Measurements from ENCODE around the gene TAGLN. TPM values are rescaled to one million over a fixed set of nuclear protein-coding genes. Genes with fewer than 3 reads are reported as not detected.
"Not testable (repeated sequence)": the region's sequence is repeated elsewhere in the genome, so short reads cannot be mapped to it uniquely, and the experiment has no call there.

TAGLN gene
- total and polyA plus RNA-seq, 2 donors = 2,727 to 17,163 TPM

DNA sequence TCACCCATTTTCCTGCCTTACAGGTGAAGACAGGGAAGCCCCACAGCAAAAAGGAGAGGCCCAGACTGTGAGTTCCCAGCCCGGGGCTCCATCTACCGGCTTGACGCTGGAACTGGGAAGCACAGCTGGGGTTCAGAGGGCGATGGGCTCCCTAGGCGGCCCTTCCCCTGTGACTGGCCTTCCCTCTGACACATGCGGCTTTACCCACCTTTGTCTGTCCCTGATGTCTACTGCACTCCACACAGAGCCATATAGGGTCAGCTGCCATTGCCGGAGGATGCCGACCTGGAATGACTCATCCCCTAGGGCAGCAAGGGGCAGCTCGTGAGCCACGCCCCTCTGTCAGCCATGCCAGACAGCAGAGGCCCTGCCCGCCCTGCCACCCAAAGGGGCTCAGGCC is 7.7 kb downstream of the TAGLN start:
- H3K36me3 ChIP-seq (ENCODE audit: insufficient read depth); H3K4me3 ChIP-seq (ENCODE audit: low read depth, low read length); H3K27ac ChIP-seq (ENCODE audit: low read depth); H3K4me1 ChIP-seq (ENCODE audit: insufficient read depth); DNase-seq (ENCODE audit: extremely low spot score): not testable (repeated sequence)
- WGBS = 79% methylated on average over 6 of the region's 11 CpGs

GRCh38 chr11:117207481-117207880 is 8.3 kb downstream of the TAGLN start:
- WGBS = 87% methylated on average over 5 of the region's 5 CpGs
- not testable (repeated sequence) for H3K36me3 ChIP-seq (ENCODE audit: insufficient read depth); H3K4me3 ChIP-seq (ENCODE audit: low read depth, low read length); H3K27ac ChIP-seq (ENCODE audit: low read depth); H3K4me1 ChIP-seq (ENCODE audit: insufficient read depth); DNase-seq (ENCODE audit: extremely low spot score)

- not testable (repeated sequence) for H3K36me3 ChIP-seq (ENCODE audit: insufficient read depth); H3K4me3 ChIP-seq (ENCODE audit: low read depth, low read length); DNase-seq (ENCODE audit: extremely low spot score); H3K27ac ChIP-seq (ENCODE audit: low read depth); H3K4me1 ChIP-seq (ENCODE audit: insufficient read depth)
- WGBS = 78% methylated on average over 9 of the region's 13 CpGs
Observed at GRCh38 chr11:117208710-117209109, 9.5 kb downstream of the TAGLN start.

- not testable (repeated sequence) for H3K4me1 ChIP-seq (ENCODE audit: insufficient read depth); DNase-seq (ENCODE audit: extremely low spot score); H3K4me3 ChIP-seq (ENCODE audit: low read depth, low read length); H3K27ac ChIP-seq (ENCODE audit: low read depth); H3K36me3 ChIP-seq (ENCODE audit: insufficient read depth)
- 86% methylated on average over 7 of the region's 8 CpGs for WGBS
Observed at GRCh38 chr11:117209351-117210125, 10.4 kb downstream of the TAGLN start.

DNA sequence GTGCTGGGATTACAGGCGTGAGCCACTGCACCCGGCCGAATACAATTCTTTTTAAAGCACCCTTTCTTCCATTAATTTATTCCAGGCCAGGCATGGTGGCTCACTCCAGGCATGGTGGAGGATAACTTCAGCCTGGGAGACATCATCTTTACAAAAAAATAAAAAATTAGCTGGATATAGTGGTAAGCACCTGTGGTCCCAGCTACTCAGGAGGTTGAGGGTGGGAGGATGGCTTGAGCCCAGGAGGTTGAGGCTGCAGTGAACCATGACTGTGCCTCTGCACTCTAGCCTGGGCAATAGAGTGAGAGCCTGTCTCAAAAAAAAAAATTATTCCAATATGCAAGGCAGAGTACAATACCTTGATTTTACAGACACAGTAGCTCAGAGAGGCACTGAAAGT is 11.4 kb downstream of the TAGLN start:
- no peak for DNase-seq (ENCODE audit: extremely low spot score)
- Histone ChIP-seq H3K4me1 (ENCODE audit: insufficient read depth) (no peaks in the 10 kb centered on the region), H3K27ac (ENCODE audit: low read depth) (no peak overlapping the region), H3K4me3 (ENCODE audit: low read depth, low read length) (no peak overlapping the region), H3K36me3 (ENCODE audit: insufficient read depth) (no peaks in the 10 kb centered on the region)
- WGBS = 92% methylated on average over 3 of the region's 3 CpGs

GRCh38 chr11:117212697-117213355 is 13.7 kb downstream of the TAGLN start:
- 93% methylated on average over 11 of the region's 11 CpGs for WGBS
- DNase-seq (ENCODE audit: extremely low spot score) = no peak
- H3K27ac ChIP-seq (ENCODE audit: low read depth) = no peak overlapping the region
- H3K36me3 ChIP-seq (ENCODE audit: insufficient read depth) = no peaks in the 10 kb centered on the region
- no peaks in the 10 kb centered on the region for H3K4me1 ChIP-seq (ENCODE audit: insufficient read depth)
- no peak overlapping the region for H3K4me3 ChIP-seq (ENCODE audit: low read depth, low read length)

GRCh38 chr11:117214404-117215110 is 15.4 kb downstream of the TAGLN start:
- Histone ChIP-seq H3K27ac (ENCODE audit: low read depth) (no peak overlapping the region), H3K4me3 (ENCODE audit: low read depth, low read length) (no peak overlapping the region), H3K4me1 (ENCODE audit: insufficient read depth) (no peaks in the 10 kb centered on the region), H3K36me3 (ENCODE audit: insufficient read depth) (no peaks in the 10 kb centered on the region)
- DNase-seq (ENCODE audit: extremely low spot score) = no peak
- WGBS = 85% methylated on average over 7 of the region's 7 CpGs

DNA sequence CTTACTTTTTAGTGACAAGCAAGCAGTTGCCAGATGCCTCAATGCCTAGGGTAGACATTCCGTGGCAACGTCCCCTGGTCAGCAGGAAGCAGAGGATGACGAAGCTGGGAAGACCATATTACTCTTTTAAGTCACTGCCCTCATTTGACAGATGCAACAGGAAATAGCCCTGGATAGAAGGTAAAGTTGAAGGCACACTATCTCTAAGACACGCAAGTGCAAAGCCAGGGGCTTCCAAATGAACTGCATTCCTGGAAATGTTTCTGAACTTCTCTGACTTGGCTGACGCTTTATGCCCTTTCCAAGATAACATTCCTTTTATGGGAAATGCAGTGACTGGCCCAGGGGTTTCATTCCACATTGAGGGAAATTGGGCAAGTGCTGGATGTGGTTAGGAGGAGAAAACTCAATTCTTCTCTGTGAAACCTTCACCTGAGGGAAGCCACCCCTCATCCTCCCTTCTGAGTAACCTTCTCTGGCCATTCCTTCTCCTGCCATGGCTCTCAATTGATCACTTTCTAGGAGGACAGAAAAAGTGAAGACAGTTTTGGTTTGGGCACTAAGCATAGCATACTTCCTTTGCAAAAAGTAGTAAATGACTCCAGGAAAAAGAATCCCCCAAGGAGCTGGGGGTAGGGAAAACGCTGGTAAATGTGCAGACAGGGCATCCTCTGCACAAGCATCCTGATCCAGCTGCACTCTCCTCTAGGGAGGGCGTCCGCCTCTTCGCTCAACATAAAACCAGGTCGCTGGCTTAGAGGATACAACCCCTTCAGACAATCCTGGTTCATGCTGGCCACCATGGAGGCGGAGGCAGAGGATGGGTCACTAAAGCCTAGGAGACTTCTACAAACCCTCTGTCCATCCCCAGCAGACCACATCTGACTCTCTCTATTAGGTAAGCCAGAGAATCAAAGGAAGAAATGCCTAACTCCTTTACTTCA is 18.2 kb downstream of the TAGLN start:
- peak overlapping the region; percentile 77 for H3K27ac ChIP-seq (ENCODE audit: low read depth)
- 42% methylated on average over 11 of the region's 11 CpGs for WGBS
- no peaks in the 10 kb centered on the region for H3K36me3 ChIP-seq (ENCODE audit: insufficient read depth)
- no peaks in the 10 kb centered on the region for H3K4me1 ChIP-seq (ENCODE audit: insufficient read depth)
- H3K4me3 ChIP-seq (ENCODE audit: low read depth, low read length) = no peak overlapping the region
- DNase-seq (ENCODE audit: extremely low spot score) = no peak

- WGBS = 37% methylated on average over 15 of the region's 15 CpGs
- Histone ChIP-seq H3K4me3 (ENCODE audit: low read depth, low read length) (no peak overlapping the region), H3K27ac (ENCODE audit: low read depth) (peak overlapping the region; percentile 77), H3K4me1 (ENCODE audit: insufficient read depth) (no peaks in the 10 kb centered on the region), H3K36me3 (ENCODE audit: insufficient read depth) (no peaks in the 10 kb centered on the region)
- no peak for DNase-seq (ENCODE audit: extremely low spot score)
Observed at GRCh38 chr11:117218133-117218915, 19.2 kb downstream of the TAGLN start.

- WGBS = 75% methylated on average over 9 of the region's 9 CpGs
- no peaks in the 10 kb centered on the region for H3K4me1 ChIP-seq (ENCODE audit: insufficient read depth)
- H3K36me3 ChIP-seq (ENCODE audit: insufficient read depth) = no peaks in the 10 kb centered on the region
- no peak for DNase-seq (ENCODE audit: extremely low spot score)
- H3K27ac ChIP-seq (ENCODE audit: low read depth) = peak overlapping the region; percentile 67
- no peak overlapping the region for H3K4me3 ChIP-seq (ENCODE audit: low read depth, low read length)
Observed at GRCh38 chr11:117219001-117219400, 19.8 kb downstream of the TAGLN start.

- Histone ChIP-seq H3K4me3 (ENCODE audit: low read depth, low read length) (no peak overlapping the region), H3K36me3 (ENCODE audit: insufficient read depth) (no peaks in the 10 kb centered on the region), H3K4me1 (ENCODE audit: insufficient read depth) (no peaks in the 10 kb centered on the region), H3K27ac (ENCODE audit: low read depth) (no peak overlapping the region)
- DNase-seq (ENCODE audit: extremely low spot score) = no peak
- 79% methylated on average over 8 of the region's 8 CpGs for WGBS
Observed at GRCh38 chr11:117219455-117219854, 20.3 kb downstream of the TAGLN start.

DNA sequence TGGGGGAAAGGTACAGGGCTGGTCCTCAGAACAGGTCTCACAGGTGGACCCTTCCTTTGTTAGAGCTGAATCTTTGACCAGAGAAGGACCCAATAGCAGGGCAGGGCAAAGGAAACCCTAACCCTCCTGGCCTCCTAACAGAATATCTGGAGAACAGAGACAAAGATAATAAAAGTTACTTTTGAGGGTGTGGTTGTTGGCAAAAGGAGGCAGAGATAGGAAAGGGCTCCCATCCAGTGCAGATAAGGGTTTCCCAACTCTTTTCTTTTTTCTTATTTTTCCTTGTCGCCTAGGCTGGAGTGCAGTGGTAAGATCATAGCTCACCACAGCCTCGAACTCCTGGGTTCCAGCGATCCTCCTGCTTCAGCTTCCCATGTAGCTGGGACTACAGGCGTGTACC is 20.8 kb downstream of the TAGLN start:
- Histone ChIP-seq H3K36me3 (ENCODE audit: insufficient read depth) (no peaks in the 10 kb centered on the region), H3K4me3 (ENCODE audit: low read depth, low read length) (no peak overlapping the region), H3K4me1 (ENCODE audit: insufficient read depth) (no peaks in the 10 kb centered on the region), H3K27ac (ENCODE audit: low read depth) (no peak overlapping the region)
- 80% methylated on average over 4 of the region's 4 CpGs for WGBS
- no peak for DNase-seq (ENCODE audit: extremely low spot score)

All from urinary bladder (tissue), 4 donors.